Measurements from ENCODE around the gene ARHGAP24. TPM values are rescaled to one million over a fixed set of nuclear protein-coding genes. Genes with fewer than 3 reads are reported as not detected.
"Not testable (repeated sequence)": the region's sequence is repeated elsewhere in the genome, so short reads cannot be mapped to it uniquely, and the experiment has no call there.

The ARHGAP24 gene
- total RNA-seq, 1 experiment from 2014 or later = 14.2 TPM

- DNase-seq (ENCODE audit: low read depth) = peak; percentile 89
Observed at GRCh38 chr4:85955620-85956292, 480.8 kb downstream of the ARHGAP24 start.

DNA sequence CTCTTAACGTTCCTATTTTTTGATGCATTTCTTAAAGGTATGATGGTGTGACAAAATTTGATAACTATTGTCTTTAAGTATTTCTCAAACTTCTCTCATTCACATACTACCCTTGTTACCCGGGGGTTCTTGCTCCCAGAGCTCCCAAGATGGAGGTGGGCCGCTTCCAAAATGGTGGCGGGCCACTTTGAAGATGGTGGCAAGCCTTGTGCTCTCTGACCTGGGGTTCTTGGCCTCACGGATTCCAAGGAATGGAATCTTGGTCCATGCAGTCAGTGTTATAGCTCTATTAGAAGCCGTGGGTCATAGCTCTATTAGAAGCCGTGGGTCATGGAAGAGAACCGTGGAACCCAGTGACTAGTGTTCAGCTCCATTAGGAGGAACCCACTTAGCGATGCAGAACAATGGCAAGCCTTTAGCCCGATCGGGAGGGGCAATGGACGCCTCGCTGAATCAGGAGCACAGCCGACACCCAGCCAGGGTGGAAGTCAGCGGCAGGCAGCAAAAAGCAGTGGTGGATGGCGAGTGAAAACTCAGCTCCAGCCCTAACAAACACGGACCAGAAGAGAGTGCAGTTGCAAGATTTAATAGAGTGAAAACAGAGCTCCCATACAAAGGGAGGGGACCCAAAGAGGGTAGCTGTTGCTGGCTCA, 481.5 kb downstream of the ARHGAP24 start:
- DNase-seq (ENCODE audit: low read depth) = no peak

DNA sequence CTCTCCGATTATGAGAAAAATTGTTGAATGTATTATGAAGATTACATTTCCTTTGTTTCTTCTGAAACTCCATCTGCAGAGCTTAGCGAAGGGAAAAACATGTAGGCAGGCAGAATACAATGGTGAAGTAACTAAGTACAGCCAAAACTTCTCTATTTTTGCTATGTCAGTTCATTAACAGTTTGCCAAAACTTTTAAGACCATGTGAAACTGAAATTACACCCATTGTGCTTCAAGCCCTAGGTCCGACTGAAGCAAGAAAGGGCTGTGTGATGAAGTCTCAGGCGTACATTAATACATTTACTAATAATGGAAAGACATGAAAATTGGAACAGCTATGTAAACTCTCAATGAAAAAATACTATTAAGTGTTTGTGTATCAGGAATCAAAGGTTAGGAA, 486.9 kb downstream of the ARHGAP24 start:
- DNase-seq (ENCODE audit: low read depth) = no peak

- no peak for DNase-seq (ENCODE audit: low read depth)
Observed at GRCh38 chr4:85963231-85963630, 488.3 kb downstream of the ARHGAP24 start.

DNA sequence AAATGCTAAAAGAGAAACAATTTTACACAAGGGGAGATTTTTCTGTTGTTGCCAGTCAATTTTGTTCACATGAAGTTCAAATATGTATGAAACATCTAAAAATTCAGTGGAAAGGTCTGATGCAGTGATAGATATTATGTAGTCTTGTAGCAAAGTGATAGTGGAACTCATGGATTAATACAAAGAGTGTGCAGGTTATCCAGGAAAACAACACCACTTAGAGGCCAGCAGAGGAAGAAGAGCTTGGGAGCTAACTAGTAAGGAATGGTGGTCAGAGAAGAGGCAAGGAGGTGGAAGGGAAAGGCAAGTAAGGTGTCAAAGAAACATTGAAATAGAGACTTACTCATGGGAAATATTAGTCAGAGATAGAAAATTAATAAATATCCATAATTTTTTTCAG, 489.3 kb downstream of the ARHGAP24 start:
- peak; percentile 32 for DNase-seq (ENCODE audit: low read depth)

GRCh38 chr4:85965017-85965416, 490.1 kb downstream of the ARHGAP24 start:
- DNase-seq (ENCODE audit: low read depth) = not testable (repeated sequence)

- no peak for DNase-seq (ENCODE audit: low read depth)
Observed at GRCh38 chr4:85965529-85965928, 490.6 kb downstream of the ARHGAP24 start.

GRCh38 chr4:85966373-85966772, 491.4 kb downstream of the ARHGAP24 start:
- DNase-seq (ENCODE audit: low read depth) = no peak

DNA sequence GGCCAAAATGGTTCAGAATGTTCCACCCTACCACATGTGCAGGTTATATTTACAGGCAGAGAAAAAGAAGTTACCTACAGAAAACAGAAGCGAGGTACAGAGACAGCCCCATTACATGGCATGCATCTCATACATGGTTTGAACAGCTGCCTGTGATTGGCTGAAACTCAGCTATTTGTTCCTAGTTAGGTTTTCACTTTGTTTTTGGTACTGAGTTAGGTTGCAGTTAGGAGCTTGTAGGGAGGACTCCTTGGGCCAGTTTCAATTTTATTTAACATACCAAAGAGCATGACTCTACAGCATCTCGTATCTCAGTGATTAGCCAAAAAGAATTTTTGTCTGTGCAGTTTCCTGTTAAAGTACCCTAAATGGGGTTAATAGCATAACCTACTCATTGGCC, 492.9 kb downstream of the ARHGAP24 start:
- peak; percentile 51 for DNase-seq (ENCODE audit: low read depth)

DNA sequence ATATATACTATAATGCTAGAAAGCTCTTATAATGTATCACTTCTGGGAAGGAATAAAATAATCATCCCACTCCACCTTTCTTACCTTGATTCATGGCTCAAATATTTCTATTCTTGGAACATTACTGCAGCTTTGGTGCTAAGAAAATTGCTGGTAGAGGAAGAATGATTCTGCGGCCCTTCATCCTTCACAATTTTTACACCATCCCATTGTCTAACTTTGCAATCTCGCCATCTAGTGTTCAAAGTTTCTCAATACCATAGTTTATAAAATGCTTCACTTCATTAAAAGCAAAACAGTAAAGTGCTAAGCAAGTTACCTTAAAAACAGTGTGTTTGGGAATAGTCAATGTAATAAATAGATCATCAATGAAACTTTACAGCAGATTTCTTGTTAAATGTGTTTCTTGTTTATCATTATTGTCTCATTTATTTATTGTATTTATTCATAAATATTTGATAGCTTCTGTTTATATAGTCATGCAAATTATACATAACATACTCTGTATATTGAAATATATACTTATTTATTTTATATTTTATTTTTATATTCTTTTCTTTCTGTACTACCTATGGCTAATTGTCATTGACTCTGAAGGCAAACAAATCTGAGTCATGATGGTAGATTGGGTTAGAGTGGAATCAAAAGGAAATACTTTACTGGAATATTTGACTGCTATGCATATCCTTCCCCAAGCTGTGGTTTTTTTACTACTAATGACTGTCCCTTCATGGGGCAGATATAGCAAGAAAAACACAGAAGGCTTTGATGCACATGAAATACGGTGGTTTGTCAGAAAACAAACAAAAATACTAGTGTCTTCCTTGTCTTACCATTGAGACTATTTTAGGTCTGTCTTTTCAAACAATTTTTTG, 494.2 kb downstream of the ARHGAP24 start:
- DNase-seq (ENCODE audit: low read depth) = peak; percentile 82

DNA sequence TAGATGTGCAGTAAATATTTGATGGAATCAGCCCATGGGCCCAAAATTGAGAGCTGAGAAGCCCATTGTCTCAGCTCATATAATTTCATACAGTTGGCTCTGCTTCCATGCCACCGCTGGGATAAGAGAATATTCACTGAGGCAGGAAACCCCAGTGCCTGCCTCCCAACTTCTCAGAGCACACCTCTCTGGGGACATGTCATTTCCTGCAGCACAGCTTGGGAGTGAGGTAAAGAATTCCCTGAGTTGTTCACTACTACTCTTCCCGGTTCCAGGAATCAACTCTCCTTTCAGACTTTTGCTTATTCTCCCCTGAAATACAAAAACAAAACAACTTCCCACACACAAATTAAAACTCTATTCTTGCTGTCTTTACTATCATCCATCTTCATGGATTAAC, 495.6 kb downstream of the ARHGAP24 start:
- DNase-seq (ENCODE audit: low read depth) = no peak

- DNase-seq (ENCODE audit: low read depth) = no peak
Observed at GRCh38 chr4:85979276-85979675, 504.3 kb downstream of the ARHGAP24 start.

- no peak for DNase-seq (ENCODE audit: low read depth)
Observed at GRCh38 chr4:85986266-85986665, 511.3 kb downstream of the ARHGAP24 start.

DNA sequence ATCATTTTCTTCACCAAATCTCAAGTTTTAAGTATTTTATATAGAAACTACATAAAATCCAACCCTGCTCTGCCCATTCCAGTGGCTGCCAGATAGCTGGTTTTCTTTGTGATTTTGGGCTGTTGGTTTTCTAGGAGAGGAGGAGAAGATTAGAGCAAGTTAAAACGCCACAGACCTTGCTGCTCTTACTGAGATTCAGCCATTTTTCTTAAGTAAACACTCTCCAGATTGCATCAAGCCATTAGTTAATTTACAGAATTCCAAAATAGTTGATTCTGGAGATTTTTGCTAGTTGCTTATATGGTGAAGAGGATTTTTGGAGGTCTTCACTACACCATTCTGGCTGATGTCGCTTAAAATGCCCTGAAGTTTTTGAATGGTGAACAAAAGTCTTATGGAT, 518.7 kb downstream of the ARHGAP24 start:
- DNase-seq (ENCODE audit: low read depth) = no peak

DNA sequence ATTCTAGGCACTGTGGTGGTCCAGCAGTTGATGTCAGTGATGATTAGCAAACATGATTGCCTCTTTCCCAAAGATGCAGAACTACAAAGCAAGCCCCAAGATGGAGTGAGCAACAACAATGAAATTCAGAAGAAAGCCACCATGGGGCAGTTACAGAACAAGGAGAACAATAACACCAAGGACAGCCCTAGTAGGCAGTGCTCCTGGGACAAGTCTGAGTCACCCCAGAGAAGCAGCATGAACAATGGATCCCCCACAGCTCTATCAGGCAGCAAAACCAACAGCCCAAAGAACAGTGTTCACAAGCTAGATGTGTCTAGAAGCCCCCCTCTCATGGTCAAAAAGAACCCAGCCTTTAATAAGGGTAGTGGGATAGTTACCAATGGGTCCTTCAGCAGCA, 519.6 kb downstream of the ARHGAP24 start:
- peak; percentile 13 for DNase-seq (ENCODE audit: low read depth)

DNA sequence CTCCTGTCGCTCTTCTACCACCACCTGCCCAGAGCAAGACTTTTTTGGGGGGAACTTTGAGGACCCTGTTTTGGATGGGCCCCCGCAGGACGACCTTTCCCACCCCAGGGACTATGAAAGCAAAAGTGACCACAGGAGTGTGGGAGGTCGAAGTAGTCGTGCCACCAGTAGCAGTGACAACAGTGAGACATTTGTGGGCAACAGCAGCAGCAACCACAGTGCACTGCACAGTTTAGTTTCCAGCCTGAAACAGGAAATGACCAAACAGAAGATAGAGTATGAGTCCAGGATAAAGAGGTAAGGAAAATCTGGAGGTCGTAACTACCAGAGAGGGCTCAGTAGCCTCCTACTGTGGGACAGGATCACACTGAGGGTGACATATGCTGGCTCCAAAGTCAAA, 520.4 kb downstream of the ARHGAP24 start:
- no peak for DNase-seq (ENCODE audit: low read depth)

- no peak for DNase-seq (ENCODE audit: low read depth)
Observed at GRCh38 chr4:86001591-86001990, 526.6 kb downstream of the ARHGAP24 start.

DNA sequence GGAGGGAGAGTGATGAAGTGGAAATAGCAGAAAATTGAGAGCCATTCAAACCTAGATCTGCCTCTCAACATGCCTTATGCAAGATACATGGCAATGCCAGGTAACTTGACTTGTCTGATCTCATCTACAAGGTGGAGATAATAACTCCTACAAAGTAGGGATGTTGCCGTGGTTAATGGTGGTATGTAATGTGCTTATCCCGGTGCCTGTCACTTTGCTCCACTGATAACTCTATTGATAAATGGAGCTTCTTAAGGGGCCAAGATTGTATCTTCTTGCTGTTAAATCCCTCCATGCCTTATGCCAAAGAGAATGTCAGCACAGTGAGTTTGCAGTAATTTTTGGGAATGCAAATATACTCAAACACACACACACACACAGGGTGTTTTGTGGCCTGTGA, 529.1 kb downstream of the ARHGAP24 start:
- DNase-seq (ENCODE audit: low read depth) = no peak

- no peak for DNase-seq (ENCODE audit: low read depth)
Observed at GRCh38 chr4:86006057-86006456, 531.1 kb downstream of the ARHGAP24 start.

- DNase-seq (ENCODE audit: low read depth) = no peak
Observed at GRCh38 chr4:86007042-86007441, 532.1 kb downstream of the ARHGAP24 start.

- peak; percentile 86 for DNase-seq (ENCODE audit: low read depth)
Observed at GRCh38 chr4:86011117-86011516, 536.2 kb downstream of the ARHGAP24 start.

GRCh38 chr4:86013621-86014020, 538.7 kb downstream of the ARHGAP24 start:
- DNase-seq (ENCODE audit: low read depth) = peak; percentile 31

GRCh38 chr4:86014599-86014998, 539.6 kb downstream of the ARHGAP24 start:
- DNase-seq (ENCODE audit: low read depth) = no peak
